ENCODE measurements around the gene ECE2.

The ECE2 gene

GRCh38 chr3:184275381-184275701 is 481 bp upstream of the ECE2 start:
- DNase-seq: no peak

- DNase-seq: no peak
Measured at GRCh38 chr3:184277366-184277765, 1.5 kb downstream of the ECE2 start.

GRCh38 chr3:184282941-184283340 is 7.1 kb downstream of the ECE2 start:
- no peak for DNase-seq

GRCh38 chr3:184283681-184284080 is 7.9 kb downstream of the ECE2 start:
- DNase-seq: no peak

GRCh38 chr3:184284696-184285095 is 8.9 kb downstream of the ECE2 start:
- no peak for DNase-seq

GRCh38 chr3:184289426-184289938 is 13.7 kb downstream of the ECE2 start:
- DNase-seq: peak in 5 of 6 experiments; percentile 7 to 38 (median 20)

GRCh38 chr3:184290331-184290730 is 14.5 kb downstream of the ECE2 start:
- no peak for DNase-seq

GRCh38 chr3:184291044-184291737 is 15.4 kb downstream of the ECE2 start:
- DNase-seq: no peak

- DNase-seq: no peak
Measured at GRCh38 chr3:184291738-184292445, 16.1 kb downstream of the ECE2 start.

GRCh38 chr3:184295771-184296170 is 19.9 kb downstream of the ECE2 start:
- DNase-seq: no peak

GRCh38 chr3:184296616-184297015 is 20.8 kb downstream of the ECE2 start:
- DNase-seq: no peak

- DNase-seq: peak; percentile 93 to 97 (median 96)
Measured at GRCh38 chr3:184298759-184299487, 23.1 kb downstream of the ECE2 start, which contains the start of gene PSMD2. TSS of gene PSMD2 (plus strand) at chr3:184299241. CDS start at chr3:184299267, 26 bp downstream.

- DNase-seq: no peak
Measured at GRCh38 chr3:184299488-184300377, 23.9 kb downstream of the ECE2 start.

GRCh38 chr3:184300378-184300720 is 24.5 kb downstream of the ECE2 start:
- no peak for DNase-seq

- DNase-seq: no peak
Measured at GRCh38 chr3:184305577-184305976, 29.8 kb downstream of the ECE2 start.

GRCh38 chr3:184306341-184306972 is 30.6 kb downstream of the ECE2 start:
- DNase-seq: no peak

GRCh38 chr3:184307915-184308314 is 32.1 kb downstream of the ECE2 start:
- no peak for DNase-seq

- DNase-seq: no peak
Measured at GRCh38 chr3:184308744-184309143, 32.9 kb downstream of the ECE2 start.

- DNase-seq: no peak
Measured at GRCh38 chr3:184311633-184312032, 35.8 kb downstream of the ECE2 start.

GRCh38 chr3:184314363-184314699 is 38.5 kb downstream of the ECE2 start, which contains the start of gene EIF4G1:
TSS of gene EIF4G1 (plus strand) at chr3:184314606. CDS start at chr3:184315797, 1,191 bp downstream.
- peak; percentile 86 to 90 (median 88) for DNase-seq

- DNase-seq: peak; percentile 50 to 69 (median 64)
Measured at GRCh38 chr3:184314700-184315542, 39.1 kb downstream of the ECE2 start.
